IPS-18c (cell line): ENCODE measurements around the gene PRPF6.
A peak's percentile ranks its signal among the peaks of the same experiment; 100 is the strongest.

Experiments
- H3K4me3 ChIP-seq: 2 replicates; pipeline ENCODE4 v1.7.0; 2013; ENCODE audit warnings: low read depth, mild to moderate bottlenecking, low read length, moderate library complexity; ENCODE audit not compliant: insufficient read depth
- H3K9me3 ChIP-seq: one replicate; pipeline ENCODE4 v1.6.1; 2013; ENCODE audit warnings: mild to moderate bottlenecking, low read length, moderate library complexity; ENCODE audit not compliant: control insufficient read depth, insufficient read depth

The PRPF6 gene

GRCh38 chr20:64047968-64048401, 67.1 kb downstream of the PRPF6 start:
- Histone ChIP-seq H3K4me3 (peak overlapping the region; percentile 38), H3K9me3 (peaks cover 2% of the 10 kb centered on the region)

- peaks cover 2% of the 10 kb centered on the region for H3K9me3 ChIP-seq
- peak overlapping the region; percentile 38 for H3K4me3 ChIP-seq
Measured at GRCh38 chr20:64048402-64049044, 67.6 kb downstream of the PRPF6 start.

GRCh38 chr20:64049060-64049877, 68.3 kb downstream of the PRPF6 start, which contains the start of gene SOX18:
TSS of gene SOX18 (minus strand) at chr20:64049639. CDS start at chr20:64049516, 123 bp downstream.
- H3K9me3 ChIP-seq, result peaks cover 2% of the 10 kb centered on the region
- peak within 1 kb of the TSS; percentile 38 for H3K4me3 ChIP-seq

GRCh38 chr20:64049878-64050260, 68.9 kb downstream of the PRPF6 start:
- no peak overlapping the region for H3K4me3 ChIP-seq
- H3K9me3 ChIP-seq, result peaks cover 2% of the 10 kb centered on the region

- no peak overlapping the region for H3K4me3 ChIP-seq
- H3K9me3 ChIP-seq, result peaks cover 2% of the 10 kb centered on the region
Measured at GRCh38 chr20:64050261-64051032, 69.5 kb downstream of the PRPF6 start.

GRCh38 chr20:64051033-64051452, 70.1 kb downstream of the PRPF6 start:
- peaks cover 2% of the 10 kb centered on the region for H3K9me3 ChIP-seq
- H3K4me3 ChIP-seq, result no peak overlapping the region

GRCh38 chr20:64051561-64052325, 70.8 kb downstream of the PRPF6 start:
- Histone ChIP-seq H3K4me3 (no peak overlapping the region), H3K9me3 (peaks cover 2% of the 10 kb centered on the region)

- peaks cover 2% of the 10 kb centered on the region for H3K9me3 ChIP-seq
- H3K4me3 ChIP-seq, result no peak overlapping the region
Measured at GRCh38 chr20:64052326-64052722, 71.4 kb downstream of the PRPF6 start.

- no peak overlapping the region for H3K4me3 ChIP-seq
- peaks cover under 1% of the 10 kb centered on the region for H3K9me3 ChIP-seq
Measured at GRCh38 chr20:64052987-64053840, 72.3 kb downstream of the PRPF6 start.

- H3K4me3 ChIP-seq, result no peak overlapping the region
- no peaks in the 10 kb centered on the region for H3K9me3 ChIP-seq
Measured at GRCh38 chr20:64053841-64054661, 73.1 kb downstream of the PRPF6 start.

GRCh38 chr20:64055396-64055892, 74.5 kb downstream of the PRPF6 start:
- H3K4me3 ChIP-seq, result no peak overlapping the region
- H3K9me3 ChIP-seq, result no peaks in the 10 kb centered on the region

GRCh38 chr20:64055893-64056638, 75.1 kb downstream of the PRPF6 start:
- Histone ChIP-seq H3K4me3 (no peak overlapping the region), H3K9me3 (no peaks in the 10 kb centered on the region)

- Histone ChIP-seq H3K4me3 (no peak overlapping the region), H3K9me3 (no peaks in the 10 kb centered on the region)
Measured at GRCh38 chr20:64056639-64056888, 75.6 kb downstream of the PRPF6 start.

GRCh38 chr20:64056889-64057627, 76.1 kb downstream of the PRPF6 start:
- Histone ChIP-seq H3K9me3 (no peaks in the 10 kb centered on the region), H3K4me3 (no peak overlapping the region)
